MCF 10A (cell line): Measurements from ENCODE around the gene RIOK1. TPM values are rescaled to one million over a fixed set of nuclear protein-coding genes. Genes with fewer than 3 reads are reported as not detected.

Source experiments
- BruUV-seq: library from RNA; stranded (reverse); fragments of 400-500 nt; replicated peaks from 2 replicates; lab custom pipeline; 2021; lab: Mats Ljungman, UMichigan
- CTCF ChIA-PET: fragments of 300-600 bp; sonication (Branson Sonifier 250); formaldehyde crosslinking; extraction: SDS; loops from one replicate; lab custom pipeline; 2021; ENCODE audit warnings: antibody characterized with exemption, inconsistent platforms; lab: Yijun Ruan, JAX
- POLR2A ChIA-PET: fragments of 300-600, 350-650 bp; sonication (Branson Sonifier 250); formaldehyde crosslinking; extraction: SDS; loops from one replicate; lab custom pipeline; 2020; ENCODE audit warnings: antibody characterized with exemption, inconsistent platforms; lab: Yijun Ruan, JAX
- DNase-seq: peaks from one replicate; pipeline ENCODE4 v3.0.0-alpha.2; 2018; ENCODE audit not compliant: unreplicated experiment
- H3K27ac Mint-ChIP-seq: one replicate; pipeline ENCODE4 v1.8.0; 2022; ENCODE audit warnings: mild to moderate bottlenecking, low read depth, mixed read lengths; ENCODE audit not compliant: unreplicated experiment
- H3K27me3 Mint-ChIP-seq: one replicate; pipeline ENCODE4 v1.8.0; 2022; ENCODE audit warnings: mixed read lengths; ENCODE audit not compliant: insufficient read depth, unreplicated experiment
- H3K36me3 Mint-ChIP-seq: one replicate; pipeline ENCODE4 v1.8.0; 2022; ENCODE audit warnings: mild to moderate bottlenecking, moderate library complexity, mixed read lengths; ENCODE audit not compliant: insufficient read depth, unreplicated experiment
- H3K4me1 Mint-ChIP-seq: one replicate; pipeline ENCODE4 v1.8.0; 2022; ENCODE audit warnings: mixed read lengths; ENCODE audit not compliant: insufficient read depth, unreplicated experiment
- H3K4me3 Mint-ChIP-seq: one replicate; pipeline ENCODE4 v1.8.0; 2022; ENCODE audit warnings: mild to moderate bottlenecking, moderate library complexity, mixed read lengths; ENCODE audit not compliant: unreplicated experiment
- H3K9me3 Mint-ChIP-seq: one replicate; pipeline ENCODE4 v1.8.0; 2022; ENCODE audit warnings: mixed read lengths; ENCODE audit not compliant: unreplicated experiment
- CTCF ChIP-seq: fragments of 200-600 bp; IDR thresholded peaks from one replicate; pipeline ENCODE4 v1.8.0; 2022; ENCODE audit warnings: antibody characterized with exemption, mild to moderate bottlenecking; ENCODE audit not compliant: unreplicated experiment
- intact Hi-C: fragments of 100-400 bp; cut with micrococcal nuclease; formaldehyde crosslinking; loops from 2 replicates; pipeline ENCODE4 v1.14.1; 2022
- total RNA-seq: library from RNA; stranded (reverse); gene quantifications from 2 replicates; pipeline ENCODE4 v1.2.3, GENCODE V29; 2022

The RIOK1 gene
- total RNA-seq, 1 experiment from 2014 or later: 40.9 TPM

DNA sequence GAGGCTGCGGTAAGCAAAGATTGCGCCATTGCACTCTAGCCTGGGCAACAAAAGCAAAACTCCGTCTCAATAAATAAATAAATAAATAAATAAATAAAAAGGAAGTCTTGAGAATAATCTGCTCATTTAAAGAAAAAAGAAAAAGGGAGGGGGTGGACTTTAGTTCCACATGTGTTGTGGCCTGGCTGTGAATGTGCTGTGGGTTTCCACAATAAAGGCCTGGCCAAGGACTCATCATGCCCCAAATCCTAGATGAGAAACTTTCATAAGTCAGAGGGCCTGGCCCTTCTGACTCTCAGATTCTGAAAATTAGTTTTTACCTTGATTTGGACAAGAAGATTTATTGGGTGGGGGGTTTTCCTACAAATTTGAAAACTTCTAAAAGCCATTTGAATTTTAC is 48.4 kb downstream of the RIOK1 start:
- no peaks in the 10 kb centered on the region for H3K36me3 Mint-ChIP-seq
- H3K27me3 Mint-ChIP-seq: no peaks in the 10 kb centered on the region
- H3K27ac Mint-ChIP-seq: no peak overlapping the region
- no TSS peak for BruUV-seq
- H3K9me3 Mint-ChIP-seq: no peaks in the 10 kb centered on the region
- intact Hi-C loops: no loop called here
- no peak for DNase-seq
- CTCF ChIA-PET: no interaction called here
- no peaks in the 10 kb centered on the region for H3K4me1 Mint-ChIP-seq
- POLR2A ChIA-PET: no interaction called here
- no peak overlapping the region for H3K4me3 Mint-ChIP-seq
- TF ChIP-seq CTCF: no peak

GRCh38 chr6:7439228-7439627 is 49.6 kb downstream of the RIOK1 start:
- Mint-ChIP-seq H3K27ac (no peak overlapping the region), H3K9me3 (no peaks in the 10 kb centered on the region), H3K4me3 (no peak overlapping the region), H3K27me3 (no peaks in the 10 kb centered on the region), H3K4me1 (no peaks in the 10 kb centered on the region), H3K36me3 (no peaks in the 10 kb centered on the region)
- ChIA-PET POLR2A (interaction anchor here (0.8 to 1.0 kb wide), 3 partner anchors 15 to 107 kb away, joined by 3 to 4 read pairs (median 3); no protein-coding TSS in a partner anchor), CTCF (interaction anchor here (0.7 kb wide), 1 partner anchor 14 kb away, joined by 3 read pairs; no protein-coding TSS in a partner anchor)
- BruUV-seq: no TSS peak
- TF ChIP-seq CTCF: no peak
- no peak for DNase-seq
- intact Hi-C loops: no loop called here

GRCh38 chr6:7440476-7440875 is 50.9 kb downstream of the RIOK1 start:
- Mint-ChIP-seq H3K4me3 (no peak overlapping the region), H3K27me3 (no peaks in the 10 kb centered on the region), H3K9me3 (no peaks in the 10 kb centered on the region), H3K36me3 (no peaks in the 10 kb centered on the region), H3K4me1 (peaks cover 3% of the 10 kb centered on the region), H3K27ac (peak overlapping the region; percentile 2)
- intact Hi-C loops: no loop called here
- no TSS peak for BruUV-seq
- no peak for DNase-seq
- POLR2A ChIA-PET: no interaction called here
- CTCF ChIA-PET: no interaction called here
- TF ChIP-seq CTCF: no peak

DNA sequence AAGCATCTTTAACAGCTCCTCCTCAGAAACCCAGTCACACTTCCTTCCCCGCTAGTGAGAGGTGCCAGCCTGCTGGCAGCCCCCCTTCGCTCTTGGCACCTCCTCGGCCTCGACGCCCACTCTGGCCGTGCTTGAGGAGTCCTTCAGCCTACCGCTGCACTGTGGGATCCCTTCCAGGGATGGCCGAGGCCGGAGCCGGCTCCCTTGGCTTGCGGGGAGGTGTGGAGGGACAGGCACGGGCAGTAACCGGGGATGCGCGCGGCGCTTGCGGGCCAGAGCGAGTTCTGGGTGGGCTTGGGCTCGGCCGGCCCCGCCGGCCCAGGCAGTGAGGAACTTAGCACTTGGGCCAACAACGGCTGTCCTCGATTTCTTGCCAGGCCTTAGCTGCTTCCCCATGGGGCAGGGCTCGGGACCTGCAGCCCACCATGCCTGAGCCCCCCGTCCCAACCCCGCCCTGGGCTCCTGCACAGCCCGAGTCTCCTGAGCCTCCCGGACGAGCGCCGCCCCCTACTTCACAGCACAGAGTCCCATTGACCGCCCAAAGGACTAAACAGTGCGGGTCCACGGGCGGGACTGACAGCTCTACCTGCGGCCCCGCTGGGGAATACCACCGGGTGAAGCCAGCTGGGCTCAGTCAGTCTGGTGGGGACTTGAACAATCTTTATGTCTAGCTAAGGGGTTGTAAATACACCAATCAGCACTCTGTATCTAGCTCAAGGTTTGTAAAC is 51.6 kb downstream of the RIOK1 start:
- H3K9me3 Mint-ChIP-seq: no peaks in the 10 kb centered on the region
- no peak overlapping the region for H3K27ac Mint-ChIP-seq
- POLR2A ChIA-PET: interaction anchor here (1.1 to 1.2 kb wide), 2 partner anchors 39 to 133 kb away, joined by 3 to 6 read pairs; no protein-coding TSS in a partner anchor
- CTCF ChIA-PET: interaction anchor here (0.6 to 0.8 kb wide), 3 partner anchors 27 to 72 kb away, joined by 3 read pairs; no protein-coding TSS in a partner anchor
- intact Hi-C loops: no loop called here
- DNase-seq: no peak
- no peak overlapping the region for H3K4me3 Mint-ChIP-seq
- peaks cover 10% of the 10 kb centered on the region for H3K4me1 Mint-ChIP-seq
- H3K36me3 Mint-ChIP-seq: no peaks in the 10 kb centered on the region
- H3K27me3 Mint-ChIP-seq: no peaks in the 10 kb centered on the region
- BruUV-seq: no TSS peak
- TF ChIP-seq CTCF: no peak
